ENCODE measurements around the gene DIO3.

Gene DIO3

GRCh38 chr14:101577221-101577909 lies 16.1 kb downstream of the DIO3 start:
- H3K36me3 ChIP-seq (ENCODE audit: insufficient read depth): no peaks in the 10 kb centered on the region
- H4K20me1 ChIP-seq (ENCODE audit: insufficient read depth): no peaks in the 10 kb centered on the region
- peaks cover 14% of the 10 kb centered on the region; the same call in 1 of the 2 replicates for H3K27me3 ChIP-seq (ENCODE audit: insufficient read depth, low read depth)
- H3K4me1 ChIP-seq (ENCODE audit: low read depth, poor library complexity, severe bottlenecking): no peaks in the 10 kb centered on the region
- no peak overlapping the region for H3K9ac ChIP-seq
- no peak for TF ChIP-seq CTCF (conservative IDR thresholded peaks at IDR 0.05; ENCODE audit: low read depth, low read length)
- H3K79me2 ChIP-seq (ENCODE audit: insufficient read depth, low read depth): no peaks in the 10 kb centered on the region
- no peak overlapping the region for H3K4me3 ChIP-seq (IDR thresholded peaks at IDR 0.05; ENCODE audit: insufficient read depth, low read depth, low read length)
- H3K4me2 ChIP-seq: no peak overlapping the region
- H2AFZ ChIP-seq (ENCODE audit: low read depth): no peak overlapping the region
- no peak overlapping the region for H3K27ac ChIP-seq

- no peak overlapping the region for H3K4me2 ChIP-seq
- H3K27ac ChIP-seq: no peak overlapping the region
- no peaks in the 10 kb centered on the region for H3K36me3 ChIP-seq (ENCODE audit: insufficient read depth)
- H3K4me3 ChIP-seq (IDR thresholded peaks at IDR 0.05; ENCODE audit: insufficient read depth, low read depth, low read length): no peak overlapping the region
- no peak for TF ChIP-seq CTCF (conservative IDR thresholded peaks at IDR 0.05; ENCODE audit: low read depth, low read length)
- H2AFZ ChIP-seq (ENCODE audit: low read depth): no peak overlapping the region
- no peaks in the 10 kb centered on the region for H4K20me1 ChIP-seq (ENCODE audit: insufficient read depth)
- H3K79me2 ChIP-seq (ENCODE audit: insufficient read depth, low read depth): no peaks in the 10 kb centered on the region
- peaks cover 14% of the 10 kb centered on the region; the same call in 1 of the 2 replicates for H3K27me3 ChIP-seq (ENCODE audit: insufficient read depth, low read depth)
- H3K9ac ChIP-seq: no peak overlapping the region
- no peaks in the 10 kb centered on the region for H3K4me1 ChIP-seq (ENCODE audit: low read depth, poor library complexity, severe bottlenecking)
Observed at GRCh38 chr14:101578489-101578888, 17.2 kb downstream of the DIO3 start.

GRCh38 chr14:101579372-101580080 lies 18.2 kb downstream of the DIO3 start:
- Histone ChIP-seq H3K36me3 (ENCODE audit: insufficient read depth) (no peaks in the 10 kb centered on the region), H3K4me1 (ENCODE audit: low read depth, poor library complexity, severe bottlenecking) (no peaks in the 10 kb centered on the region), H2AFZ (ENCODE audit: low read depth) (no peak overlapping the region), H3K27me3 (ENCODE audit: insufficient read depth, low read depth) (peaks cover 14% of the 10 kb centered on the region; the same call in 1 of the 2 replicates), H3K79me2 (ENCODE audit: insufficient read depth, low read depth) (no peaks in the 10 kb centered on the region), H3K9ac (no peak overlapping the region), H3K27ac (no peak overlapping the region), H3K4me2 (no peak overlapping the region), H3K4me3 (IDR thresholded peaks at IDR 0.05; ENCODE audit: insufficient read depth, low read depth, low read length) (no peak overlapping the region), H4K20me1 (ENCODE audit: insufficient read depth) (no peaks in the 10 kb centered on the region)
- no peak for TF ChIP-seq CTCF (conservative IDR thresholded peaks at IDR 0.05; ENCODE audit: low read depth, low read length)

- TF ChIP-seq CTCF (conservative IDR thresholded peaks at IDR 0.05; ENCODE audit: low read depth, low read length): no peak
- H4K20me1 ChIP-seq (ENCODE audit: insufficient read depth): no peaks in the 10 kb centered on the region
- H3K27ac ChIP-seq: no peak overlapping the region
- no peak overlapping the region for H3K4me2 ChIP-seq
- no peaks in the 10 kb centered on the region for H3K79me2 ChIP-seq (ENCODE audit: insufficient read depth, low read depth)
- H3K27me3 ChIP-seq (ENCODE audit: insufficient read depth, low read depth): peaks cover 18% of the 10 kb centered on the region; the same call in 1 of the 2 replicates
- H3K9ac ChIP-seq: no peak overlapping the region
- H3K4me3 ChIP-seq (IDR thresholded peaks at IDR 0.05; ENCODE audit: insufficient read depth, low read depth, low read length): no peak overlapping the region
- no peaks in the 10 kb centered on the region for H3K4me1 ChIP-seq (ENCODE audit: low read depth, poor library complexity, severe bottlenecking)
- no peak overlapping the region for H2AFZ ChIP-seq (ENCODE audit: low read depth)
- no peaks in the 10 kb centered on the region for H3K36me3 ChIP-seq (ENCODE audit: insufficient read depth)
Observed at GRCh38 chr14:101581806-101582205, 20.5 kb downstream of the DIO3 start.

Measured in KMS-11 (cell line).